Measurements from ENCODE around the gene SLC9A7.

The SLC9A7 gene

DNA sequence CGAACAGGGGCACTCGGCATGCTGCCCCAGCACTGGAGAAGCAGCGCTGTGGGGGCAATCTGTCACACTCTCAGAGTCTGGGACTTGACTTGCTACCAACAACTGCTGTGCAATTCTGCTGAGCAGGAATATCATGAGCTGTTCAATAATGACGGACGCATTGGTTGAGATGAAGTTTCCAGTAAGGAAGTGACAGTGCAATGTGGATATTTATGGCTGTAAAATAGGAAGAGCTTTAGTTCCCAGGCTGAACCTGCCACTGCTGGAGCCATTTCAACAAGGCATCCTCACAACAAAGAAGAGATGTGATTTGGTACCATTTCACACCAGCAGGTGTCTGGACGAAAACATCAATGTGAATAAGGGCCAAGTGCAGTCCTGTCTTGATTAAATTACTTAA is 161.1 kb downstream of the SLC9A7 start:
- FAIRE-seq = no peak
- TF ChIP-seq CTCF (IDR thresholded peaks at IDR 0.05; ENCODE audit: insufficient read depth, missing control alignments) = no peak
- DNase-seq (ENCODE audit: insufficient read length, low spot score) = no peak

DNA sequence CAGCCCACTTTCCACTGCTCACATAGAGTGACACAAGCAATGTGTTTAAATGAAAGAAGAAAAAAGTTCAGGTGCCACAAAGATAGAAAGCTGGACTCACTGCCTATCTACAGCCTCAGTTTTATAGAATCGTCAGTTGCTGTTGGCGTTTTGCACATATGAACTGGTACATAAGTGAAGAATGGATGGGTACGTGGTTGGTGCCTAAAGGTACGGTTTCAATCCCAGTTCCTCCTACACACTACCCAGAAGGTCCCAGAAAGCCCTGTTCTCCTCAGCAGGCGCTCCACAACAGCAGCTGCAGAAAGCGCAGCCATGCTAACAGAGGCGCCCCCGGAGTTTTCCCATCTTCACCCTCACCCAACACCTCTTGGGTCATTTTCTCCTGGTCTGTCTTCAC is 161.7 kb downstream of the SLC9A7 start:
- FAIRE-seq = no peak
- no peak for TF ChIP-seq CTCF (IDR thresholded peaks at IDR 0.05; ENCODE audit: insufficient read depth, missing control alignments)
- no peak for DNase-seq (ENCODE audit: insufficient read length, low spot score)

DNA sequence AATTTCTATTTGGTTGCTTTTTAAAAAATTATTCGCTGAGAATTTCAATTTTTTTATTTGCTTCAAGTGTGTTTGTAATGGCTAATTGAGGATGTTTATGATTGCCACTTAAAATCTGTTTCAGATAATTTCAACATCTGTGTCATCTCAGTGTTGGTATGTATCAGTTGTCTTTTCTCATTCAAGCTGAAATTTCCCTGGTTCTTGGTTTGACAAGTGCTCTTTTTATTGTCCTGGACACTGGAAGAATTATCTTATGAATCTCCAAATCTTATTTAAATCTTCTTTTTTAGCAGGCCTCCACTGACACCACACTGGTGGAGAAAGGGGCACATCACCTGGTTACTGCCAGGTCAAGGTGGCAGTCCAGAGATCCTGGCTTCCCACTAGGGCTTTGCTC is 163.8 kb downstream of the SLC9A7 start:
- DNase-seq (ENCODE audit: insufficient read length, low spot score) (no peak), FAIRE-seq (no peak)
- TF ChIP-seq CTCF (IDR thresholded peaks at IDR 0.05; ENCODE audit: insufficient read depth, missing control alignments) = no peak

DNA sequence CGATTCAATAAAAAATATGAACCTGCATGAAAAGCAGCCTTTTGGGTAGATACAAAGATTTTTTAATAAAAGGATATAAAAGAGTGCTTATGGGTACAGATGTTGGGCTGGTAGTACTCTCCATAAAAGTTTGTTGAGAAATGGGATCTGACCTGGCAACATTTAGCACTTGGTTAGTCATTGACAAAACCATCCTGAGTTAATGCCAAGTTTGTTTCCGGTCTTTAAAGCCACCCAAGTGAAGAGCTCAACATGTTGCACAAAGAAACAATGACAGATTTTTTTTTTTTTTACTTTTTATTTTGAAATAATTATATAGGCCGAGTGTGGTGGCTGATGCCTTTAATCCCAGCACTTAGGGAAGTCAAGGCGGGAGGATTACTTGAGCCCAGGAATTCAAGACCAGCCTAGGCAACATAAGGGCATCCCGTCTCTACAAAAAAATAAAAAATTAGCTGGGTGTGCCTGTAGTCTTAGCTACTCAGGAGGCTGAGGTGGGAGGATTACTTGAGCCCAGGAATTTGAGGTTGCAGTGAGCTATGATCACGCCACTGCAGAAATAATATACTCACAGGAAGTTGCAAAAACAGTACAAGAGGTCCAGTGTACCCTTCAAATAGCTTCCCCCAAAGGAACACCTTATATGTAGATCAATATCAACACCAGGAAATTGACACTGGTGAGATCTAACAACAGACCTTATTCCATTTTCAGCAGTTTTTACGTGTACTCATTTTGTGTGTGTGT is 168.8 kb downstream of the SLC9A7 start:
- FAIRE-seq = no peak
- no peak for DNase-seq (ENCODE audit: insufficient read length, low spot score)
- no peak for TF ChIP-seq CTCF (IDR thresholded peaks at IDR 0.05; ENCODE audit: insufficient read depth, missing control alignments)

DNA sequence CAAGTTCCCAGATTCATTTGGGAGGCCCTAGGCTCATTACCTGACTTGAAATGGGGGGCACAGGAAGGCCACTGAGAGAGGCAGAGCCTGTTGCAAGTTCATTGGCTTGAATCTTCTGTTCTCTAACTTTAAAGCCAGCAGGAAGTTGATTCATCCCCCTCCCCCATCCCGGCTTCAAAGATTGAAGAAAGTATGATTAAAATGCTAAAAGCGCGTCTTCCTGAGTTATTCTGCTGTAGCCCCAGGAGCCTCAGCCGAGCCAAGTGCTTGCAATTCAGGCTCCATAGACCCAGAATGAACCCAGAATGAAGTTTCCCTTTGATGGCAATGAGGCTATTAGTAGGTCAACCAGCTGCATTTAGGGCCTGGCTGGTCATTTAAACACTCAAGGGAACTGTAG is 170.7 kb downstream of the SLC9A7 start:
- DNase-seq (ENCODE audit: insufficient read length, low spot score) (no peak), FAIRE-seq (no peak)
- no peak for TF ChIP-seq CTCF (IDR thresholded peaks at IDR 0.05; ENCODE audit: insufficient read depth, missing control alignments)

DNA sequence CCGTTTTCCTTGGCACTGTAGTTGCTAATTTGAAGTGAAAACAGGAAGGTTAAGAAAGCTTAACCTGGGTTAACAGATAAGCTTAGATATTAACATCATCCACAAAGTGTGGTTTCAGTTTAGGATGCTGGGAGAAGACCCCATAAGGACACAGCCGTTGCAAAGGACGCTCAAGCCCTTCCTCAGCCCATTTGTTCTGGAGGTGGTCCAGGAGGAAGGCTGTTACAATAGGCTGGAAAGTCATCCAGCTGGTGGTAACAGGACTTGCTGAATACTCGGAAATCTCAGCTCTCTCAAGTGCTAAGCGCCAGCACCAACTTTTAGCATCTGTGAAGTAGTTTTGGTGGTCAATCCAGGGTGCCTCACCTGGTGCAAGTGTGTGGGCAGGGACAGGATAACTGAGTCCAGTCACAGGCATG is 171.2 kb downstream of the SLC9A7 start:
- FAIRE-seq (no peak), DNase-seq (ENCODE audit: insufficient read length, low spot score) (no peak)
- TF ChIP-seq CTCF (IDR thresholded peaks at IDR 0.05; ENCODE audit: insufficient read depth, missing control alignments) = no peak

- DNase-seq (ENCODE audit: insufficient read length, low spot score) (no peak), FAIRE-seq (no peak)
- no peak for TF ChIP-seq CTCF (IDR thresholded peaks at IDR 0.05; ENCODE audit: insufficient read depth, missing control alignments)
Observed at GRCh38 chrX:46587158-46587557, 171.8 kb downstream of the SLC9A7 start.
